Esophagus muscularis mucosa (tissue), 4 donors: ENCODE results near the gene ETV1.

ENCODE experiments used
- EP300 ChIP-seq: sonication (generic); formaldehyde crosslinking; IDR thresholded peaks from one replicate; pipeline ENCODE4 v1.6.1; 2017; ENCODE audit warnings: antibody characterized with exemption
- POLR2A ChIP-seq: fragments of 450-650 bp; IDR thresholded peaks from one replicate; pipeline ENCODE4 v1.6.1; 2017; ENCODE audit warnings: antibody characterized with exemption, moderate library complexity, mild to moderate bottlenecking, low read depth
- POLR2AphosphoS5 ChIP-seq, 2 donors: sonication (generic); formaldehyde crosslinking; IDR thresholded peaks; one replicate each; pipeline ENCODE4 v1.6.1; 2017; ENCODE audit warnings: antibody characterized with exemption in 2 of 2
- TF ChIP-seq, protein P1 (sequence below), 3 experiments: fragments of 200-600 bp in 2 of 3; fragments of 450-650 bp in 1 of 3; sonication (generic) in 2 of 3; IDR thresholded peaks; one replicate each; pipeline ENCODE4 v1.5.1; 2017 to 2019; ENCODE audit warnings: antibody characterized with exemption in 3 of 3, mild to moderate bottlenecking in 2 of 3, moderate library complexity in 1 of 3

DNA sequence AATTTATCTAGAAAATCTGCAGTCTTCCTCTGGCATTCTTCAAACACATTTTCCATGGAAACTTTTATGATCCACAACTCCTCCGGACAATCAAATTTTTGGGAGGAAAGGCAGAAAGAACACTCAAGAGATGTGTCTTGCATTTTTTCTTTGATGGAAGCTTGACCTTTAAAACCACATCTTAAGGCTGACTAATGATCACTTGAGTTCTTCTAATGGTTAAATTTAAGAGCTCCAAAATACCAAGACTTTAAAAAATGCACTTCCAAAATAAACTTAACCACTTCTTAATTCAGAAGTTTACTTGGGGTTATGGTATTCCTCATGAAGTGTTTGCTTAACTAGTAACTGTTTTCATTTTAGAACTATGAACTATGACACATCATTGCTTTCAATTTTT, 43.3 kb downstream of the ETV1 start:
- TF ChIP-seq POLR2AphosphoS5 (IDR thresholded peaks at IDR 0.05) (no peak), POLR2A (no peak), EP300 (no peak)
- TF ChIP-seq, protein P1, sequence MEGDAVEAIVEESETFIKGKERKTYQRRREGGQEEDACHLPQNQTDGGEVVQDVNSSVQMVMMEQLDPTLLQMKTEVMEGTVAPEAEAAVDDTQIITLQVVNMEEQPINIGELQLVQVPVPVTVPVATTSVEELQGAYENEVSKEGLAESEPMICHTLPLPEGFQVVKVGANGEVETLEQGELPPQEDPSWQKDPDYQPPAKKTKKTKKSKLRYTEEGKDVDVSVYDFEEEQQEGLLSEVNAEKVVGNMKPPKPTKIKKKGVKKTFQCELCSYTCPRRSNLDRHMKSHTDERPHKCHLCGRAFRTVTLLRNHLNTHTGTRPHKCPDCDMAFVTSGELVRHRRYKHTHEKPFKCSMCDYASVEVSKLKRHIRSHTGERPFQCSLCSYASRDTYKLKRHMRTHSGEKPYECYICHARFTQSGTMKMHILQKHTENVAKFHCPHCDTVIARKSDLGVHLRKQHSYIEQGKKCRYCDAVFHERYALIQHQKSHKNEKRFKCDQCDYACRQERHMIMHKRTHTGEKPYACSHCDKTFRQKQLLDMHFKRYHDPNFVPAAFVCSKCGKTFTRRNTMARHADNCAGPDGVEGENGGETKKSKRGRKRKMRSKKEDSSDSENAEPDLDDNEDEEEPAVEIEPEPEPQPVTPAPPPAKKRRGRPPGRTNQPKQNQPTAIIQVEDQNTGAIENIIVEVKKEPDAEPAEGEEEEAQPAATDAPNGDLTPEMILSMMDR (IDR thresholded peaks at IDR 0.05): no peak
